NCI-H128 (cell line): ENCODE results near the gene MS4A15.
"Not testable (repeated sequence)": the region's sequence is repeated elsewhere in the genome, so short reads cannot be mapped to it uniquely, and the experiment has no call there.

Experiments
- DNase-seq: peaks from one replicate; lab custom pipeline; 2025; ENCODE audit not compliant: unreplicated experiment; lab: John Stamatoyannopoulos, UW

MS4A15 gene

DNA sequence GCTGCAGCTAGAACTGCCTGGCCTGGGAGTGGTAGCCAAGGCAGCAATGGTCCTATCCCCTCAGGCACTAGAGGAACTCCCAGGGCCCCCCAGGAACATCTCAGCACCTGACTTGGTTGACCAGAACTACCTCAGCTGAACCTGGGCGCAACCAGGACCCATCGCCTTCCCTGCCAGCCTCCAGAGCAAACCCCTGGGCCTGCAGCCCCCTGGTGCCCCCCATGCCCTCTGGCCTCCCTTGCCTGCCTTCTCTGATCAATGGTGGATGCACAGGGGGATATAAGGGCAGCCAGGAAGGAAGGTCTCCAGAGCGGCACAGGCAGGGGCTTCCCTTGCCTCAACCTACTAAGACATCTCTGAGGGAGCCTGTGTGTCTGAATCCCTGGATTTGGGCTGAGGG is 42.0 kb downstream of the MS4A15 start:
- no peak for DNase-seq

DNA sequence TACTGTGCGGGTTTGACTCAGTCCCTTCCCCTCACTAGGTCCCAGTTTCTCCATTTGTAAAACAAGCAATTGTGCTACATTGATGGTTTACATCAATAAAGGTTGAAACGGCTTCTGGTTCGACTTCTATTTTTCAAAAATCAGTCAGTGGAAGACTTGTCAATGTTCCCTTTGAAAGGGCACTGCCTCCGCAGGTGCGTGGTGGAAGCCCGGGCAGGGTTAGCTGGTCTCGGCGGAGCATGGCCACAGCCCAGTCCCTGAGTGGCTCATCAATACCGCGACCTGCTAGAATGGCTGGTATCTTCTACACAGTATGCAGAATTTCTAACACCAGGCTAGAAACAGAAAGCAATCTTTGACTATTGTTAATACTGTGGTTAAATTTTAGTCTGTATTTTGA is 44.5 kb downstream of the MS4A15 start:
- no peak for DNase-seq

DNA sequence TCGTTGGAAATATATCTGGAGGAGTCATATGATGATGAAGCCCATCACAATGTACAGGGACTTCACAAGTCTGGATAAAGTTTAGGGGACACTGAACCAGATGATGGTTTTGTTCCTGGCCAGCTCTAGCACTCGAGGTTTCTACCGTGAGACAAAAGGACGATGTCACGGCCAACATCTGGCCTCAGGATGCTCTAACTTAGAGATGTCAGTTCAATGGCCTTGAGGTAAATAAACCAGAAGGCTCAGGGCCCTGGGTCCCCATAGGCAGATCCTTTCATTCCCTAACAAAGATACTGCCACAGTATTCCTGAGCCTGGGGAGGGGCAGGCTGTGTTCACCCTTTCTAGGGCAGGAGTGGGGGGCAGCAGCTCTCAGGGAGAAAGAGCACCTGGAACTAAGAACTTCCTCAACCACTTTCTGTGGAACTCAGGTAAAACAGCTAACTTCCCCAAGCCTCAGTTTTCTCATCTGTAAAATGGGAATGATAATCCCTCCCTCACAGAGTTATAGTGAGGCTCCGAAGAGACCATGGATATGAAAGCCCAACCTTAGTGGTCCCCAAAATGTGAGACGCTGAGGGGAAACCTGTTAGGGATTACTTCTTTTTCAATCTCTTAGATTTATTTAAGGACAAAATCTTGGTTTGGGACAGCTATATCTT is 46.7 kb downstream of the MS4A15 start:
- no peak for DNase-seq

DNA sequence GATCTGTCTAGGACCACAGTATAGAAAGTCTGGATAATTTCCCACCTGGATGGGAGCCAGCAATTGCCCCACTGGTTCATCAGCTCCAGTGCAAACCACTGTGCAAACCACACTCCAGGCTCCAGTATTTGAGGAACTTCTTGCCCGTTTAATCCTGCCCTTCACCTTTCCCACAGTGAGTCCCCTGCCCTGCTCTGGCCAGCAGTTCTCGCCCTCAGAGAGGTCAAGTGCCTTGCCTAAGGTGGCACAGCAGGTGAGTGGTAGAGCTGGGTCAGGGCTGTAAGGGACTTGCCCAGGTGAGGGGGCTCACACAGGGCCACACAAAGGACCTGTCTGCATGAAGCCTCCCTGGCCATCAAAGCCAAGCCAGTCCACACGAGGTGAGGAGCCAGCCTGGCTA is 52.6 kb downstream of the MS4A15 start:
- DNase-seq: no peak

DNA sequence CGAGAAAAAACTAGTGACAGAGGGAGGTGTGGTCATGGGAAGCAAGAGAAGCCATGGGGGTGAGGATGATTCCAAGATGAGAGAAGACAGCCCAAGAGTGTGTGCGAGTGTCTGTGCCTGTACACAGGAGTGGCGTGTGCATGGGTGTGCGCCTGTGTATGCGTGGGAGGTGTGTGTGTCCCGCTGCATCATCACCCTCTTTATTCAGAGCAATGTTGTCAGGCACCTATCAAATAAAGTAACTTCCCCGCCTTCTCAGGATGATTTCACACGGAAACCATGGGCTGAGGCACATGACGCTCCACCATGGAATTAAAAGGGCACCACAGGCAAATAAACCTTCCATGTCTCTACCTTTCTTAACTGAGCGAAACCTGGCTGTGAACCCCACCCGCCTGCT is 53.0 kb downstream of the MS4A15 start:
- DNase-seq: no peak

DNA sequence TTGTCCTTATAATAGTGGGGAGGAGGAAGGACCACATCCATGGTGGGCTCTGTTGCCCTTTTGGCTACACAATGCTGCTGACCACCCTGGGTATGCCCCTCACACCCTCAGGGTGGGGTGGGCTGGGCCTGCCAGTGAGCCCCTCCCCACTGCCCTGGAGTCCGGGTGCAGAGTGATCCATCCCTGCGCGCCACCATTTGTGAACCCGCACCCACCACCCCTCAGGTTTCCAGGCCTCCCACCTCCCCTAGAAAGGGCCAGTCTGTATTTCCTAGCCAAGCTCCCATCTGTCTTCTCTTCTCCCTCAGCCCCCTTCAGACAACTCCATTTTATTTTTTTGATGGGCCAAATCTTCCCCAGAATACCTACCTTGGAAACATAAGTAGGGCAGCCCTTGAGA is 53.5 kb downstream of the MS4A15 start:
- DNase-seq: no peak

DNA sequence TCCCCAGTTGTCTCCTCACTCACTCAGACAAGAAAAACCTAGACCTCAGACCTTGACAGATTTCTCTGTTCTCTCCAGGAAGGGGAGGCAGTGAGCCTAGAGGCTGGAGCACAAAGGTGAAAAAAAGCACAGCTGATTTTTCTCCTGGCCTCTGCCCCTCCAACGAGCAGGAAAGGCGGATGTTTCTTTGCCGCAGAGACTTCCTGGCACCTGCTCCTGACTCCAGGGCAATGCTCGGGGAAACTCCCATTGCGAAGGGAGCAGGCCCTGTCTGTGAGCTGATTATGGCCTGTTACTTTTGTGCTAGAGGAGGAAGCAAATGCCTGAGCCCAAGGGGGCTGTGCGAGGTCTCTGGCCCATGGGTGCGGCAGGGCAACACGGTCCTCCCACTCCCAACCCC is 53.9 kb downstream of the MS4A15 start:
- no peak for DNase-seq

DNA sequence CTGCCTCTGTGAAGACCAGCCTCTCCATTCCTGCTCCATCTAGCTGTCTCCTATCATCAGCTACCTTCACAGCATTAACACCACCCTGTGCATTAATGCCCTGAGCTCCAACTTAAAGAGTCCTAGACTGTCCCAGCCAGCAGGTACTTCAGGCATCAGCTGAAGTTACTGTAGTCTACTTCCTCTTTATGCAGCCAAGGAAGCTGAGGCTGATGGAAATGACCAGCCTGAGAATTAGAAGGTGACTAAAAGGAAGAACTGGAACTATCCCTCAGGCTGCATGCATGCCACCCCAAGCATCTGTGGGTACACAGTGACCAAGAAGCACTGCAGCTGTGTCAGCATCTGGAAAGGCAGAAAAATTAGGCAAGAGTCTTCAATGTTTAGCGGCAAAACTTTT is 56.7 kb downstream of the MS4A15 start:
- no peak for DNase-seq

DNA sequence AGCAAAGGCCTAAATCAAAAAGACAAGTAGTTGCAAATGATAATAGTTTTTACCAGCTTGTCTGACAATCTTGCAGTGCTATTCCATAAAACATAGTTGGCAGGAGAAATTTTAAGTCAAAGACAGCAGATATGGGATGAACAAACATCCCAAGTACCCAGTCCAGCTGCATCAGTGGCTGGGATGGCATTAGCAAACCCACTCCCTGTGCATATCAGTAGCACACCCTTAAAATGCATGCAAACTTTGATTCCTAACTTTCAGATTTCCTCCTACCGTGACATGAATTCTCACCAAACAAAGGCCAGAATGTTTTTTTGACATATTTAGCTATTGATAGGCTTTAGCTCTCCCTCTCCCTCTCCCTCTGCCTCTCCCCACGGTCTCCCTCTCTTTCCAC is 57.4 kb downstream of the MS4A15 start:
- DNase-seq: no peak

DNA sequence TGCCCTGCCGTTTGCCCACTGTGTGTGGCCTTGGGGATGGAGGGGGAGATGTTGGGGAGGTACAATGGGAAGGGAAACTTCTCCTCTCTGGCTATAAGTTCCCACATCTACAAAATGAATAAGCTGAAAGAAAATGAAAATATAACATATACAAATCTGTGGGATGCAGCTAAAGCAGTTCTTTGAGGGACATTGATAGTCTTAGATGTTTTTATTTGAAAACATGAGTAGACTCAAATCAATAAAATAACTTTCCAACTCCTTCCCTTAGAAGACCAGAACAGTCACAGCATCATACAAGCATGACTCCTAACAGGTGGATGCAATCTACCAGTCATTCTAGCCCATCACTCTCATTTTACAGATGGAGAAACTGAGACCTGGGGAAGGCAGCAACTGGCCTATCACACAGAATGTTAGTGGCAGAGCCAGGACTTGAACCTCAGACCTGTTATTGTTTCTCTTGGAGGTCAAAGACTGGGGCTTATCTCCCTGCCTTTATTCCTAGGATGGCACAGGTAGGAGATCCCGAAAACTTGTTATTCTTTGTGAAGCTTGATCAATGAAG is 60.0 kb downstream of the MS4A15 start:
- no peak for DNase-seq

DNA sequence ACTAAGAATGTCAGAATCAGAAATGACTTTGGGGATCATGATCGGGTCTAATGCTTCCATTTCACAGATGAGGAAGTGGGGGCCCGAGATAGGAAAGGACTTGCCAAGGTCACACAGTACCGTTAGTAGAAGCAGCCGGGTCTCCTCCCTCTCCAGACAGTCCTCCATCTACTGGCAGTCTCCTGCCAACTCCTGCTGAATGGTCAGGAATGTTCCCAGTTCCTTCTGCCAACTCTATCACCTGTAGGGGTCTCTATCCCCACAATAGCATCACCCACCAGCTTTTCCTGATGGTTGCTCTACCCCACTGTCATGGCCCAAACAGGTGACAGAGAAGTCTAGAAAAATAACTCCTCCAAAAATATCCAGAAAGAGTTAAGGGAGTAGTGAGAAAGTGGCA is 61.4 kb downstream of the MS4A15 start:
- no peak for DNase-seq

DNA sequence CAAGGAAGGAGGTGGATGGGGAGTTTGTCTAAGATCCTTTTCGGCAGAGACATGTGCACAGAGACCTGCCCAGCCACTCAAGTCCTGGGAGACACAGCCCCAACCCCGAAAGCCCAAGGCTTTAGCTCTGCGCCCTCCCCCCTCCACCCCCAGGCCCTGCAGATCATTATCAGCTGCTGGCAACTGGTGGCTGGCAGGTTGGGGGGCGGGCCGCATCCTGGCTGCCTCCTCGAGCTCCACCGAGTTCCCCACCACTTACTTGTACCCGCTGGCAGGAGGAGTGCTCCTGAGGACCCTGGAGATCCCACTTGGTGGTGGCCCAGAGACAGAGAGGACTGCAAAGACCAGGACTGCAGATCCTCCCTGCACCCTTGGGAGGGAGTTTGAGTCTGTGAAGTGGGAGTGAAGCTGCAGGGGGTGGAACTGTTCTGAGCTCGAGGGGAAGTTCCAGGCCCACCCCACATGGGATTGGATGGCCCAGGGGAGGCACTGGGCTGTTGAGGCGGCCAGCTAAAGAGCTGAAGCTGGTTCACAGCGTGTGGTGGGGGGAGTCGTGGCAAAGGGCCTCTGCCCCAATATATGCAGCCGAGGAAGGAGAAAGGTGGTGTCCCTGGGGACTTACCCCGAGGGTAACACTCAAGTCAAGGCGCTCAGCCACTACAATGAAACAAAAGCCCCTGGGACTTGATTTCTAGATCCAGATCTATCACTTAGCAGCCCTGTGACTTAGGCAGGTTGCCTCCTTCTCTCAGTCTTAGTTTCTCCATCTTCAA is 65.3 kb downstream of the MS4A15 start:
- DNase-seq: no peak

DNA sequence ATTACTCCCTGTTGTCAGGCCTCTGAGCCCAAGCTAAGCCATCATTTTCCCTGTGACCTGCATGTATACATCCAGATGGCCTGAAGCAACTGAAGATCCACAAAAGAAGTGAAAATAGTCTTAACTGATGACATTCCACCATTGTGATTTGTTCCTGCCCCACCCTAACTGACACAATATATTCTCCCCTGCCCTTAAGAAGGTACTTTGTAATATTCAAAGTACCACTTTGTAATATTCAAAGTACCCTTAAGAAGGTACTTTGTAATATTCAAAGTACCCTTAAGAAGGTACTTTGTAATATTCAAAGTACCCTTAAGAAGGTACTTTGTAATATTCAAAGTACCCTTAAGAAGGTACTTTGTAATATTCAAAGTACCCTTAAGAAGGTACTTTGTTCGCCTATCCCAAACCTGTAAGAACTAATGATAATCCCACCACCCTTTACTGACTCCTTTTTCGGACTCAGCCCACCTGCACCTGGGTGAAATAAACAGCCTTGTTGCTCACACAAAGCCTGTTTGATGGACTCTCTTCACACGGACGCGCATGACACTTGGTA is 67.2 kb downstream of the MS4A15 start:
- DNase-seq: not testable (repeated sequence)

DNA sequence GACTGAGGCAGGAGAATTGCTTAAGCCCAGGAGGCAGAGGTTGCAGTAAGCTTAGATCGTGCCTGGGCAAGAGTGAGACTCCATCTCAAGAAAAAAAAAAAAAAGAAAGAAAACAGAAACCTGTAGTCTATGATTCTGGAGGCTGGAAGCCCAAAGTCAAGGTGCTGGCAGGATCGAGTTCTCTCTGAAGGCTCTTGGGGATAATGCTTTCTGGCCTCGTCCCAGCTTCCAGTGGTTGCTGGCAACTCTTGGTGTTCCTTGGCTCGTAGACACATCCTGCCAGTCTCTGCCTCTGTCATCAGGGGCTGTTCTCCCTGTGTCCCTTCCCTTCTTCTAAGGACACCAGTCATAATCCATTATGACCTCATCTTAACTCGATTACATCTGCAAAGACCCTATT is 68.5 kb downstream of the MS4A15 start:
- no peak for DNase-seq

DNA sequence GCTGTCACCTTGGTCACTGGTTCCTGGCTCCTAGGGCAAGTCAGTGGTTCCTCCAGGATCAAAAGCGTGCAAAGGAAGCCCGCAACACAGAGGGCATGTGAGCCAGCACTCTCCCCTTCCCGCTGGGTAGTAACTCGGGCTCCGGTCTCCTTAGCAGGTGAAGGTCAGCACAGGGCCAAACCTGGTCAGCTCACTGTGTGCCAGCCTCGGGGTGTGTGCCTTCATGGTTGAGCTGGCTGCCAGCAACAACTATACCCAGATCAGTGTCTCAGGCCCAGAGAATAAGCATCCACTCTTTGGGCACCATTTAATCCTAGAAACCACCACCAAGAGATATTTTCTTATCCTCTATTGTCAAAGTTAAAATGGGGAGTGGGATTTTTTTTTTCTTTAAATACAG is 69.1 kb downstream of the MS4A15 start:
- no peak for DNase-seq
